H1 (cell line): Measurements from ENCODE around the gene MGAT5.

Source experiments
- EP300 ChIP-seq, 2 experiments: IDR thresholded peaks; 1 replicate in 1 of 2; 2 replicates in 1 of 2; pipeline ENCODE4 v1.6.1; 2011 to 2012; ENCODE audit warnings: low read depth in 2 of 2, low read length in 2 of 2, mild to moderate bottlenecking in 2 of 2, borderline replicate concordance in 1 of 2, inconsistent platforms in 1 of 2, moderate library complexity in 1 of 2
- EZH2 ChIP-seq: fragments of 200-600 bp; sonication (generic); IDR thresholded peaks from 2 replicates; pipeline ENCODE4 v1.7.1; 2012; ENCODE audit warnings: low read depth, mild to moderate bottlenecking, moderate library complexity, low read length, inconsistent platforms; ENCODE audit not compliant: severe bottlenecking
- FOSL1 ChIP-seq: IDR thresholded peaks from 2 replicates; pipeline ENCODE4 v1.6.1; 2011; ENCODE audit warnings: mild to moderate bottlenecking, low read depth, low read length, moderate library complexity; ENCODE audit not compliant: insufficient read depth
- SUZ12 ChIP-seq: fragments of 200-600 bp; sonication (generic); IDR thresholded peaks from 2 replicates; pipeline ENCODE4 v1.6.1; 2012; ENCODE audit warnings: mild to moderate bottlenecking, inconsistent platforms, low read length, moderate library complexity, mixed read lengths
- YY1 ChIP-seq: IDR thresholded peaks from 2 replicates; pipeline ENCODE4 v1.6.1; 2011; ENCODE audit warnings: low read depth, mild to moderate bottlenecking, low read length

DNA sequence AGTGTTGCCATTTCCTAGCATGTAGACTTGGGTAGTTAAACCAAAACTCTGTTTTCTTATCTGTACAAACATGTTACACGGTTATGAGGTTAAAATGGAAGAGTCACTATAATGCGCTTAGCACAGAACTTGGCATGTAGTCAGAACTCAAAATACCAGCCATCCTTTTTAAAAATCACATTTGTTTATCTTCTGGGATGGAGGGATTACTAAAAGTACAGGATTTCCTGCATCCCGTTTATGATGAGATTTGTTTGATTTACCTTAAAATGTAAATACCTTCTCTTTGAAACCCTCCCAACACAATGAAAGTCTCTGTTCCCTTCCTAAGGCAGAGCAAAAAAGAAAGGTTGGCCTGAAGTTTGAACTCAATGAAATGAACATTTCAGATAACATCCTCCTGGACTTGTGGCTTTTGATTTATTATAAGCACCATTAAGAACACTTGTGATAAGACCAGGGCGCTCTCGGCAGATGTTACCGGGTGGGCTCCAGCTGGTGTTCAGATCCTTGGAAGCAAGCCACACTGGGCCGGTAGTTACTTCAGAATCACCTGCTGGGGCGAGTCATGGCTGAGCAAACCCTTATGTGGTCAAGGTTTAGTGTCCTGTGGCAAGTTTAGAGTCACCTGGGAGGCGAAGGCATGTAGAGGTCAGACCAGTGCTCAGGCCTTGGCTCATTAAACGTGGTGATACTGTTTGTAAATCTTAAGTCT lies 105.7 kb downstream of the MGAT5 start:
- TF ChIP-seq FOSL1 (no peak), EZH2 (no peak), YY1 (no peak), EP300 (IDR thresholded peaks at IDR 0.05; ENCODE audit: borderline replicate concordance in 1 of 2, low read depth in 2 of 2, low read length in 2 of 2) (no peak), SUZ12 (no peak)
